Mucosa of stomach (tissue), 1 donor: ENCODE measurements around the gene PRR13.
"Not testable (repeated sequence)": the region's sequence is repeated elsewhere in the genome, so short reads cannot be mapped to it uniquely, and the experiment has no call there.

Experiments used
- H3K27me3 ChIP-seq: one replicate; pipeline ENCODE4 v1.7.0; 2013; ENCODE audit warnings: mild to moderate bottlenecking, low read length; ENCODE audit not compliant: control insufficient read depth, insufficient read depth
- H3K36me3 ChIP-seq: one replicate; pipeline ENCODE4 v1.7.0; 2013; ENCODE audit warnings: low read length; ENCODE audit not compliant: control insufficient read depth, insufficient read depth
- H3K4me1 ChIP-seq: one replicate; pipeline ENCODE4 v1.7.0; 2013; ENCODE audit warnings: mild to moderate bottlenecking, low read length; ENCODE audit not compliant: control insufficient read depth, insufficient read depth
- H3K4me3 ChIP-seq: one replicate; pipeline ENCODE4 v1.7.0; 2013; ENCODE audit warnings: low read length
- H3K9ac ChIP-seq: one replicate; pipeline ENCODE4 v1.7.0; 2013; ENCODE audit warnings: mild to moderate bottlenecking, low read length, moderate library complexity
- H3K9me3 ChIP-seq: one replicate; pipeline ENCODE4 v1.7.0; 2013; ENCODE audit warnings: mild to moderate bottlenecking, low read length, moderate library complexity; ENCODE audit not compliant: control insufficient read depth
- donor health status: Pancreatic carcinoma.

The PRR13 gene

DNA sequence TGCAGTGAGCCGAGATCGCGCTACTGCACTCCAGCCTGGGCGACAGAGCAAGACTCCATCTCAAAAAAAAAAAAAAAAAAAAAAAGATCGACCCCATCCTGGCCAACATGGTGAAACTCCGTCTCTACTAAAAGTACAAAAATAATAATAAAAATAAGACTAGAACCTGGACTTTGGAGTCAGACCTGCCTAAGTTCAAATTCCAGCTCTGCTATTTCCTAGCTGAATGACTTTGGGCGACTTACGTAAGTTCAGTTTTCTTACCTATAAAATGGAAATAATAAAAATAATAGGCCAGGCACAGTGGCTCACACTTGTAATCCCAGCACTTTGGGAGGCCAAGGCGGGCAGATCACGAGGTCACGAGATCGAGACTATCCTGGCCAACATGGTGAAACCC is 19.3 kb upstream of the PRR13 start:
- H3K9me3 ChIP-seq, H3K4me3 ChIP-seq, H3K9ac ChIP-seq, H3K27me3 ChIP-seq, H3K36me3 ChIP-seq: not testable (repeated sequence)
- peaks cover 32% of the 10 kb centered on the region for H3K4me1 ChIP-seq

DNA sequence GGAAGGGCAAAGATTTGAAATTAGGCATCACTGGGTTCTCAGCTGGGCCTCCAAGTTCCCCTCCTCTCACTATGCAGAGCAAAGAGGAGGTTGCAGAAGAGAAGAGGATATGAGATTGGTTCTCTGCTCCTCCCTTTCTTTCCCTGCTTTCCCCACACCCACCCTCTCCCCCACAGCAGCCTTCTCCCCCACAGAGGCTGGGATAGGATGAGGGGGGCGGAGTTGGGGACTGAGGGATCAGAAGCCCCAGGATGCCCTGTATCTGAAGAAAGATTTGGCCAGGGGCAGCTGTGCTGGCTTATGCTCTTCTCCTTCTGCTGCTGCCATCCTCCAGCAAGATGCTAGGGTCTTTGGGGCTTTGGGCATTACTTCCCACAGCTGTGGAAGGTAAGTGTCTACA is 17.9 kb upstream of the PRR13 start, which contains the start of gene AMHR2:
Gene AMHR2 (plus strand): TSS at position 259 of the 400 bp plus-strand sequence. CDS start 80 bp downstream, at position 339.
- Histone ChIP-seq H3K4me1 (peaks cover 28% of the 10 kb centered on the region), H3K9me3 (no peaks in the 10 kb centered on the region), H3K36me3 (no peaks in the 10 kb centered on the region), H3K27me3 (no peaks in the 10 kb centered on the region), H3K4me3 (no peak within 1 kb of the TSS), H3K9ac (no peak within 1 kb of the TSS)

DNA sequence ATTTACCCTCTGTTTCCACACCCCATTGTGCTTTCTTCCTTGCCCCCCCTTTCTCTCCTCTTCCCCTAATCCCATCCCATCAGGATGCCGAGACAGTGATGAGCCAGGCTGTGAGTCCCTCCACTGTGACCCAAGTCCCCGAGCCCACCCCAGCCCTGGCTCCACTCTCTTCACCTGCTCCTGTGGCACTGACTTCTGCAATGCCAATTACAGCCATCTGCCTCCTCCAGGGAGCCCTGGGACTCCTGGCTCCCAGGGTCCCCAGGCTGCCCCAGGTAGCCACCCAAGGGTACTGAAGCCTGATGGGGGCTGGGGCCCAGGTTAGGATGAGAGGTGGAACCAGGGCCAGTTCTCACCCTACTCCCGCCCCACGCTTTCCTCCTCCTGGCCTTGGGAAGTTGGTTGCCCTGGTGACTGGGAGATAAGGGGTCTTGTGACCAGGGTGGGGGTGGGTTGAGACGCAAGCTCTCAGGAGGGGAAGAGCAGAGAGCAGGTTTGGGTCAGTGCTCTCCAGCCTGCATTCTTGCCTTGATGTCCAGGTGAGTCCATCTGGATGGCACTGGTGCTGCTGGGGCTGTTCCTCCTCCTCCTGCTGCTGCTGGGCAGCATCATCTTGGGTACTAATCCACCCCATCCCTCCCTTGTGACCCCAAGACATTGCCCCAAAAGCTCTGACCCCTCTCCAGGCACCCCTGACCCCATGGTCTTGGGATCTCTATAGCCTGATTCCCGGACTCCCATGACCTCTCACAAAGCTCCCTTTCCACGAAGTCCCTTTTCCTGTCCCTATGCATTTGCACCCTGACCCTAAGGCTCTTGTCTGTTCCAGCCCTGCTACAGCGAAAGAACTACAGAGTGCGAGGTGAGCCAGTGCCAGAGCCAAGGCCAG is 16.7 kb upstream of the PRR13 start:
- H3K27me3 ChIP-seq, result no peaks in the 10 kb centered on the region
- no peaks in the 10 kb centered on the region for H3K36me3 ChIP-seq
- H3K4me3 ChIP-seq, result no peak overlapping the region
- H3K9ac ChIP-seq, result no peak overlapping the region
- peaks cover 16% of the 10 kb centered on the region for H3K4me1 ChIP-seq
- H3K9me3 ChIP-seq, result no peaks in the 10 kb centered on the region

DNA sequence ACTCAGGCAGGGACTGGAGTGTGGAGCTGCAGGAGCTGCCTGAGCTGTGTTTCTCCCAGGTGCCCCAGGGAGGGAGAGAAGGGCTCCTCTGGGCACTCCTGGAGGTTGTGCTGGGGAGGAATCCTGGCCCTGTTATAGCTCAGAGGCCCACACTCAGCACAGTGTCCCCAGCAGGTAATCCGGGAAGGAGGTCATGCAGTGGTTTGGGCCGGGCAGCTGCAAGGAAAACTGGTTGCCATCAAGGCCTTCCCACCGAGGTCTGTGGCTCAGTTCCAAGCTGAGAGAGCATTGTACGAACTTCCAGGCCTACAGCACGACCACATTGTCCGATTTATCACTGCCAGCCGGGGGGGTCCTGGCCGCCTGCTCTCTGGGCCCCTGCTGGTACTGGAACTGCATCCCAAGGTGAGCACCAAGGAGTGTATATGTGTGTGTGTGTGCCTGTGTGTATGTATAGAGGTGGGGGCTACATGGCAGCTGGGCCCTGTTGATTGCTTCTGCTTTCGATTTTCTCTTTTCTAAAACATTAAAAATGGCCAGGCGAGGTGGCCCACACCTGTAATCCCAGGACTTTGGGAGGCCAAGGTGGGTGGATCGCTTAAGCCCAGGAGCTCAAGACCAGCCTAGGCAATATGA is 15.9 kb upstream of the PRR13 start:
- Histone ChIP-seq H3K36me3 (no peaks in the 10 kb centered on the region), H3K27me3 (no peaks in the 10 kb centered on the region), H3K4me3 (no peak overlapping the region), H3K9me3 (no peaks in the 10 kb centered on the region), H3K9ac (no peak overlapping the region), H3K4me1 (peaks cover 8% of the 10 kb centered on the region)

DNA sequence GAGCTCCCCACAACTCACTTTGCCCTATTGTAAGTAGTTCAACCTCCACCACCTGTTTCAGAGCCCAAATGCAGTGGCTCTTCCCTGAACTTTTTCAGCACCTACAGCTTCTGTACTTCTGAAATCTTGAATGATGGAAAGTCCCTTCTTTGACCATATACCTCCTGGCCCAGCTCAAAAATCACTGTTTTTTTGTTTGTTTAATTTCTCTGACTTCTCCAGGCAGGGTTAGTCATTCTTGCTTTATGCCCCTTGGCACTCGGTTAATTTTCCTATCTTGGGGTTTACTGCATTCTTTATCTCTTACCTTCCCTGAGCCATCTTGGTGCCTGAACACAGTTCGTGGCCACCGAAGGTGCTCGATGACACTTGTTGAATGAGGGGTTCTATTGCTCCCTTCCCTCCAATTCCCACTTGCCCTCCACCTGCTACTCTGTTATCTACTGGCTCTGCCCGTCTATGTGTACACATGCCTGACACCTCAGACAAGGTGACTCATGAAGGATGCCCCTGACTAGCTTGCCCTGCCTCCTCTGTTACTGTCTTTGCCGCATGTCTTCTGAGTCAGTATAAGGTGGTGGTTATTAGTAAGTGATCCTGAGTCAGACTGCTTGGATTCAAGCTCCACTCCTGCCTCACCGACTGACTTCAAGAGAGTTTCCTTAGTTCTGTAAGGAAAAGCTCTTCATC is 13.5 kb upstream of the PRR13 start:
- no peaks in the 10 kb centered on the region for H3K4me1 ChIP-seq
- no peaks in the 10 kb centered on the region for H3K9me3 ChIP-seq
- no peak overlapping the region for H3K9ac ChIP-seq
- H3K27me3 ChIP-seq, result no peaks in the 10 kb centered on the region
- no peaks in the 10 kb centered on the region for H3K36me3 ChIP-seq
- H3K4me3 ChIP-seq, result no peak overlapping the region

DNA sequence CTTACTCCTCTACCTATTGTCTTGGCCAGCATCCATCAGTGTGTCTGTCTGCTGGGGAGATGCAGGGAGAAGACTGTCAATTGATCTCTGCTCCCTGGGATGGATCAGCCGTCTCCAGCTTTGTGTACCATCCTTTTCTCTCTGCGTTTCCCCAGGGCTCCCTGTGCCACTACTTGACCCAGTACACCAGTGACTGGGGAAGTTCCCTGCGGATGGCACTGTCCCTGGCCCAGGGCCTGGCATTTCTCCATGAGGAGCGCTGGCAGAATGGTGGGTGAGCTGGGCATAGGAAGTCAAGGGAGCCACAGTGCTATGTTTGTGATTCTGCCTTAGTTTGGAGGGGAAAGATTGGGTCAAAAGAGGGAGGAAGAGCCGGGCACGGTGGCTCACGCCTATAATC is 12.8 kb upstream of the PRR13 start:
- Histone ChIP-seq H3K9me3 (no peaks in the 10 kb centered on the region), H3K36me3 (no peaks in the 10 kb centered on the region), H3K9ac (no peak overlapping the region), H3K4me3 (no peak overlapping the region), H3K27me3 (no peaks in the 10 kb centered on the region), H3K4me1 (no peaks in the 10 kb centered on the region)

DNA sequence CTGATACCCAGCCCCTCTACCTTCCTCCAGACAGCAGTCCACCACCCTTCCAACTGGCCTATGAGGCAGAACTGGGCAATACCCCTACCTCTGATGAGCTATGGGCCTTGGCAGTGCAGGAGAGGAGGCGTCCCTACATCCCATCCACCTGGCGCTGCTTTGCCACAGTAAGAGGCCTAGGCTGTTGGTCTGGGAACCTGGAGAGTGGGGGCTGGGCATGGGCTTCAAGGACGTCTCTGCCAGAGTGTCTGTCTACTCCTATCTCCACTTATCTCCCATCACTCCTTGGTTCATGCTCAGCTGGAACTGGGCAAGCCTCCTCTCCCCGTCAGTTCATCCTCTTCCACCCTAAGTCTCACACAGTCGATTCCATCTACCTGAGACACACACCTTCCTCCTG is 11.4 kb upstream of the PRR13 start:
- Histone ChIP-seq H3K9ac (no peak overlapping the region), H3K4me3 (no peak overlapping the region), H3K36me3 (no peaks in the 10 kb centered on the region), H3K27me3 (no peaks in the 10 kb centered on the region), H3K4me1 (no peaks in the 10 kb centered on the region), H3K9me3 (no peaks in the 10 kb centered on the region)

DNA sequence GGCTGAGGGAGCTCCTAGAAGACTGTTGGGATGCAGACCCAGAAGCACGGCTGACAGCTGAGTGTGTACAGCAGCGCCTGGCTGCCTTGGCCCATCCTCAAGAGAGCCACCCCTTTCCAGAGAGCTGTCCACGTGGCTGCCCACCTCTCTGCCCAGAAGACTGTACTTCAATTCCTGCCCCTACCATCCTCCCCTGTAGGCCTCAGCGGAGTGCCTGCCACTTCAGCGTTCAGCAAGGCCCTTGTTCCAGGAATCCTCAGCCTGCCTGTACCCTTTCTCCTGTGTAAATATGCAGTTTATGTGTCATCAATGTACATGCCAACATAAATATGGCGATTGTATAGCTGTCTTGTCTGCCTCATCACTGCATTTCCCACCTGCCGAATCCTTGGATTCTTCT is 10.3 kb upstream of the PRR13 start:
- Histone ChIP-seq H3K4me3 (no peak overlapping the region), H3K27me3 (no peaks in the 10 kb centered on the region), H3K9me3 (no peaks in the 10 kb centered on the region), H3K9ac (no peak overlapping the region), H3K4me1 (no peaks in the 10 kb centered on the region), H3K36me3 (no peaks in the 10 kb centered on the region)

DNA sequence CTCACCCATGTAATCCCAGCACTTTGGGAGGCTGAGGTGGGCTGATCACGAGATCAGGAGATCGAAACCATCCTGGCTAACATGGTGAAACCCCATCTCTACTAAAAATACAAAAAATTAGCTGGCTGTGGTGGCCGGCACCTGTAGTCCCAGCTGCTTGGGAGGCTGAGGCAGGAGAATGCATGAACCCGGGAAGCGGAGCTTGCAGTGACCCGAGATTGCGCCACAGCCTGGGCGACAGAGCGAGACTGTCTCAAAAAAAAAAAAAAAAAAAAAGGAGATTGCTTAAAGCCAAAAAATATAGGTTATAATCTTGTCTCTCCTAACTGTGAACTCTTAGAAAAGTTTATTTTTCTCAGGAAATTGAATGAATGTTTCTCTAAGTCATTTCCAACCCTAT is 6.2 kb upstream of the PRR13 start:
- H3K36me3 ChIP-seq, H3K9ac ChIP-seq, H3K4me3 ChIP-seq, H3K27me3 ChIP-seq, H3K4me1 ChIP-seq, H3K9me3 ChIP-seq: not testable (repeated sequence)

DNA sequence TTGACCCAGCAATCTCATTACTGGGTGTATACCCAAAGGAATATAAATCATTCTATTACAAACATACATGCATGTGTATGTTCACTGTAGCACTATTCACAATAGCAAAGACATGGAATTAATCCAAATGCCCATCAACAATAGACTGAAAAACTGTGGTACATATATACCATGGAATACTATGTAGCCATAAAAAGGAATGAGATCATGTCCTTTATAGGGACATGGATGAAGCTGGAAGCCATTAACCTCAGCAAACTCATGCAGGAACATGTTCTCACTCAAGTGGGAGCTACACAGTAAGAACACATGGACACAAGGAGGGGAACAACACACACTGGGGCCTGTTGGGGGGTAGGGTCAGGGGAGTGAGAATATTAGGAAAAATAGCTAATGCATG is 2.0 kb upstream of the PRR13 start:
- not testable (repeated sequence) for H3K36me3 ChIP-seq, H3K9me3 ChIP-seq, H3K9ac ChIP-seq, H3K27me3 ChIP-seq, H3K4me3 ChIP-seq
- H3K4me1 ChIP-seq, result peaks cover 14% of the 10 kb centered on the region

DNA sequence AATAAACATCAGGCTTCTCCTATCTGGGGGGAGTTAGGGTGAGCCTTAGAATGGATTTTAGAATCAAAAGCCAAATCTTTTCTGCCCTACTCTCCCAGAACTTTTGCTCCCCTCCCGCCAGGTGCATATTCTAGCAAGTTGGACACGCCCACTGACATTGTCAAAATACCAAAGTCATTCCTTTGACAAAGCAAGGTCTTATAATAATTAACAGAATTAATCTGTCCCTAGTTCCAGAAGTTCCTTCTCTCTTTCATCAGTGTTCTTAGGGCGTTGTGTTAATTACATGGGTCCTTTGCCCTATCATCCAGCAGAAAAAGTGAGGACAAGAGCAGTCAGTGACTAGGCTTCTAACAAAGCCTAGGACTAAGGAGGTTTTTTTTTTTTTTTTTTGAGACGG is 2.4 kb downstream of the PRR13 start:
- Histone ChIP-seq H3K36me3 (peaks cover 5% of the 10 kb centered on the region), H3K9ac (no peak overlapping the region)

More for the DNA sequence above, 2.4 kb downstream of the PRR13 start:
- Histone ChIP-seq H3K9me3 (no peaks in the 10 kb centered on the region), H3K4me1 (peaks cover 18% of the 10 kb centered on the region), H3K4me3 (no peak overlapping the region), H3K27me3 (no peaks in the 10 kb centered on the region)
